K562 (cell line): ENCODE results near the gene MDK. TPM values are rescaled to one million over a fixed set of nuclear protein-coding genes. Genes with fewer than 3 reads are reported as not detected.
A peak's percentile ranks its signal among the peaks of the same experiment; 100 is the strongest.

ENCODE experiments used
- E4F1 ChIP-seq: fragments of 250-450 bp; sonication (Bioruptor Pico); IDR thresholded peaks from 2 replicates; pipeline ENCODE4 v1.5.0; 2021; ENCODE audit warnings: mild to moderate bottlenecking, borderline replicate concordance
- GATAD2B ChIP-seq: fragments of 450-650 bp; IDR thresholded peaks from 2 replicates; pipeline ENCODE4 v1.6.1; 2017; ENCODE audit warnings: mild to moderate bottlenecking, borderline replicate concordance
- HNRNPUL1 ChIP-seq: fragments of 200-400 bp; formaldehyde crosslinking; IDR thresholded peaks from 2 replicates; pipeline ENCODE4 v1.6.1; 2017; ENCODE audit warnings: low read length
- MITF ChIP-seq: IDR thresholded peaks from 2 replicates; pipeline ENCODE4 v1.6.1; 2014; ENCODE audit warnings: antibody characterized with exemption
- NFATC3 ChIP-seq: fragments of 450-650 bp; IDR thresholded peaks from 2 replicates; pipeline ENCODE4 v1.6.1; 2017; ENCODE audit warnings: mild to moderate bottlenecking
- NFIX ChIP-seq: fragments of 250-450 bp; sonication (Bioruptor Pico); IDR thresholded peaks from 2 replicates; pipeline ENCODE4 v1.4.0; 2020; ENCODE audit warnings: low read depth, mild to moderate bottlenecking, moderate library complexity
- PATZ1 ChIP-seq: fragments of 250-450 bp; sonication (Bioruptor Pico); IDR thresholded peaks from 2 replicates; pipeline ENCODE4 v1.5.0; 2020; ENCODE audit warnings: mild to moderate bottlenecking, borderline replicate concordance
- RAD51 ChIP-seq: fragments of 450-650 bp; IDR thresholded peaks from 2 replicates; pipeline ENCODE4 v1.7.1; 2016; ENCODE audit warnings: low read depth, mild to moderate bottlenecking, borderline replicate concordance
- RBFOX2 ChIP-seq: fragments of 200-400 bp; formaldehyde crosslinking; IDR thresholded peaks from 2 replicates; pipeline ENCODE4 v1.6.1; 2017; ENCODE audit warnings: low read depth, mild to moderate bottlenecking, low read length, moderate library complexity
- RUNX1 ChIP-seq: sonication (generic); IDR thresholded peaks from 2 replicates; pipeline ENCODE4 v1.6.1; 2016; ENCODE audit warnings: antibody characterized with exemption, low read depth
- SMAD1 ChIP-seq: fragments of 150-350 bp; IDR thresholded peaks from 2 replicates; pipeline ENCODE4 v1.6.1; 2014; ENCODE audit warnings: low read length, low read depth; ENCODE audit not compliant: partially characterized antibody
- SREBF1 ChIP-seq: fragments of 150-350 bp; IDR thresholded peaks from 2 replicates; pipeline ENCODE4 v1.6.1; 2014; ENCODE audit warnings: antibody characterized with exemption, low read depth, low read length, borderline replicate concordance
- ZNF24 ChIP-seq: fragments of 450-650 bp; IDR thresholded peaks from 2 replicates; pipeline ENCODE4 v1.6.1; 2016
- ZNF511 ChIP-seq: sonication (generic); formaldehyde crosslinking; IDR thresholded peaks from 2 replicates; pipeline ENCODE4 v1.8.0; 2022; ENCODE audit warnings: mild to moderate bottlenecking, missing genetic modification reagents
- ZNF592 ChIP-seq: fragments of 450-650 bp; IDR thresholded peaks from 2 replicates; pipeline ENCODE4 v1.6.1; 2017; ENCODE audit warnings: antibody characterized with exemption, mild to moderate bottlenecking
- polyA plus RNA-seq, 8 experiments: library from polyadenylated mRNA; depleted of rRNA in 4 of 8; stranded (reverse) in 5 of 8; unstranded in 3 of 8; fragments of >200 nt; fragmentation: Nextera tagmentation in 2 of 8; fragmentation: Illumina TruSeq in 1 of 8; extraction: Ambion mirVana in 2 of 8; extraction: Trizol in 1 of 8; gene quantifications; 2 replicates each; pipeline versions ENCODE4 v1.2.1 to v1.2.3, GENCODE V29; 2011 to 2014; ENCODE audit warnings: inconsistent platforms in 1 of 8, missing spikeins in 1 of 8
- total RNA-seq, 7 experiments: library from RNA; depleted of rRNA in 6 of 7; stranded (reverse); fragments of >200 nt in 6 of 7; fragmentation: Illumina TruSeq in 2 of 7; extraction: Trizol in 2 of 7; gene quantifications; 2 replicates each; pipeline versions ENCODE4 v1.2.1 to v1.2.3, GENCODE V29; 2011 to 2021; ENCODE audit warnings: low replicate concordance in 1 of 7

Gene MDK
- total and polyA plus RNA-seq, 9 of the 15 experiments (the other 6 are each of a cell fraction or from before 2014, with no cell fraction given): 20.7 to 700 (median 350) TPM

GRCh38 chr11:46346886-46347636, 34.4 kb upstream of the MDK start, which contains the start of gene DGKZ (continued):
- TF ChIP-seq ZNF592 (peak; percentile 59; the same call in 1 of the 2 replicates), MITF (no peak), ZNF511 (CRISPR knock-in tag) (peak; percentile 54; the same call in 1 of the 2 replicates), RUNX1 (no peak), SREBF1 (no peak), ZNF24 (peak; percentile 16; the same call in 1 of the 2 replicates), RBFOX2 (peak; percentile 62), GATAD2B (peak; percentile 95), RAD51 (no peak), SMAD1 (no peak), PATZ1 (no peak), NFIX (CRISPR knock-in tag) (no peak), HNRNPUL1 (no peak), NFATC3 (no peak), E4F1 (CRISPR knock-in tag) (no peak)
